Smooth muscle cell of the brain vasculature (primary cell): ENCODE measurements around the gene NPAS3.

Experiments used
- DNase-seq: peaks from one replicate; pipeline ENCODE4 v3.0.0-alpha.2; 2012; ENCODE audit warnings: low read depth, low spot score

NPAS3 gene

GRCh38 chr14:33165144-33165925 is 226.7 kb downstream of the NPAS3 start:
- DNase-seq: no peak

GRCh38 chr14:33165926-33166289 is 227.2 kb downstream of the NPAS3 start:
- no peak for DNase-seq

GRCh38 chr14:33175951-33176350 is 237.3 kb downstream of the NPAS3 start:
- no peak for DNase-seq

GRCh38 chr14:33184587-33184986 is 245.9 kb downstream of the NPAS3 start:
- DNase-seq: no peak

GRCh38 chr14:33186656-33187055 is 248.0 kb downstream of the NPAS3 start:
- no peak for DNase-seq

- DNase-seq: no peak
Observed at GRCh38 chr14:33188880-33189279, 250.2 kb downstream of the NPAS3 start.

- DNase-seq: no peak
Observed at GRCh38 chr14:33191855-33192254, 253.2 kb downstream of the NPAS3 start.

- DNase-seq: no peak
Observed at GRCh38 chr14:33194551-33194950, 255.9 kb downstream of the NPAS3 start.

GRCh38 chr14:33198684-33199083 is 260.0 kb downstream of the NPAS3 start:
- no peak for DNase-seq

- no peak for DNase-seq
Observed at GRCh38 chr14:33201116-33201515, 262.4 kb downstream of the NPAS3 start.

GRCh38 chr14:33206981-33207380 is 268.3 kb downstream of the NPAS3 start:
- DNase-seq: no peak

- DNase-seq: no peak
Observed at GRCh38 chr14:33207467-33208017, 268.9 kb downstream of the NPAS3 start.

GRCh38 chr14:33210311-33210710 is 271.6 kb downstream of the NPAS3 start:
- DNase-seq: peak; percentile 13

- no peak for DNase-seq
Observed at GRCh38 chr14:33218026-33218425, 279.3 kb downstream of the NPAS3 start.

GRCh38 chr14:33219957-33220356 is 281.3 kb downstream of the NPAS3 start:
- no peak for DNase-seq

GRCh38 chr14:33229269-33229929 is 290.7 kb downstream of the NPAS3 start:
- DNase-seq: peak; percentile 1

GRCh38 chr14:33230021-33230420 is 291.3 kb downstream of the NPAS3 start:
- no peak for DNase-seq

- no peak for DNase-seq
Observed at GRCh38 chr14:33232031-33232430, 293.4 kb downstream of the NPAS3 start.

GRCh38 chr14:33237115-33237740 is 298.5 kb downstream of the NPAS3 start:
- DNase-seq: no peak

- no peak for DNase-seq
Observed at GRCh38 chr14:33239465-33239864, 300.8 kb downstream of the NPAS3 start.

GRCh38 chr14:33240466-33240865 is 301.8 kb downstream of the NPAS3 start:
- DNase-seq: no peak

- no peak for DNase-seq
Observed at GRCh38 chr14:33241331-33241730, 302.7 kb downstream of the NPAS3 start.
